AG04450 (cell line): ENCODE results near the gene BRICD5. TPM values are rescaled to one million over a fixed set of nuclear protein-coding genes. Genes with fewer than 3 reads are reported as not detected.

Source experiments
- CTCF ChIA-PET: fragments of 300-600, 350-600 bp; formaldehyde crosslinking; extraction: SDS; loops from one replicate; lab custom pipeline; 2022; ENCODE audit warnings: antibody characterized with exemption, inconsistent platforms; lab: Charles Lee
- POLR2A ChIA-PET: fragments of 350-600 bp; formaldehyde crosslinking; extraction: SDS; loops from one replicate; lab custom pipeline; 2021; ENCODE audit warnings: antibody characterized with exemption, inconsistent platforms; lab: Yijun Ruan, JAX
- DNase-seq: peaks from one replicate; pipeline ENCODE4 v3.0.0-alpha.2; 2011; ENCODE audit warnings: low read depth, low spot score
- H3K27ac ChIP-seq: one replicate; pipeline ENCODE4 v1.5.1; 2012; ENCODE audit warnings: low read depth, low read length, control low read depth
- H3K27me3 ChIP-seq: one replicate; pipeline ENCODE4 v1.6.0; 2012; ENCODE audit warnings: low read length; ENCODE audit not compliant: control insufficient read depth, insufficient read depth
- H3K4me3 ChIP-seq: 2 replicates; pipeline ENCODE4 v1.5.1; 2011; ENCODE audit warnings: mild to moderate bottlenecking, low read depth, low read length, control low read depth
- H3K9me3 ChIP-seq: 2 replicates; pipeline ENCODE4 v1.5.1; 2012; ENCODE audit warnings: low read length; ENCODE audit not compliant: control insufficient read depth, insufficient read depth
- CTCF ChIP-seq: IDR thresholded peaks from 2 replicates; pipeline ENCODE4 v1.5.1; 2011; ENCODE audit warnings: low read depth, low read length, control low read depth, inconsistent platforms
- polyA plus RNA-seq: library from polyadenylated mRNA; depleted of rRNA; stranded (reverse); fragments of >200 nt; gene quantifications from 2 replicates; pipeline ENCODE4 v1.2.3, GENCODE V29; 2011; rRNA removed

The BRICD5 gene
- polyA plus RNA-seq, 1 experiment = 0.37 TPM

GRCh38 chr16:2162676-2163118 is 48.0 kb downstream of the BRICD5 start:
- CTCF ChIA-PET = no interaction called here
- TF ChIP-seq CTCF = no peak
- POLR2A ChIA-PET = interaction anchor here (0.7 kb wide), 1 partner anchor 87 kb away, joined by 3 read pairs; no protein-coding TSS in a partner anchor

GRCh38 chr16:2161911-2162310 is 48.8 kb downstream of the BRICD5 start:
- Histone ChIP-seq H3K27ac (no peak overlapping the region), H3K9me3 (peaks cover 14% of the 10 kb centered on the region), H3K27me3 (no peaks in the 10 kb centered on the region), H3K4me3 (no peak overlapping the region)
- CTCF ChIA-PET = interaction anchor here (0.6 kb wide), 1 partner anchor 111 kb away, joined by 4 read pairs; no protein-coding TSS in a partner anchor
- no peak for TF ChIP-seq CTCF
- POLR2A ChIA-PET = interaction anchor here (0.7 to 1.0 kb wide), 2 partner anchors 22 to 88 kb away, joined by 3 read pairs; no protein-coding TSS in a partner anchor
- DNase-seq = no peak

More at GRCh38 chr16:2162676-2163118, 48.0 kb downstream of the BRICD5 start:
- DNase-seq = no peak
- H3K9me3 ChIP-seq = peaks cover 14% of the 10 kb centered on the region
- no peaks in the 10 kb centered on the region for H3K27me3 ChIP-seq
- no peak overlapping the region for H3K27ac ChIP-seq
- H3K4me3 ChIP-seq = no peak overlapping the region

GRCh38 chr16:2160915-2161551 is 49.6 kb downstream of the BRICD5 start:
- no peak for DNase-seq
- ChIA-PET CTCF (interaction anchor here (0.6 to 1.3 kb wide), 3 partner anchors 20 to 155 kb away, joined by 3 to 6 read pairs (median 4); no protein-coding TSS in a partner anchor), POLR2A (interaction anchor here (1.0 kb wide), 1 partner anchor 23 kb away, joined by 3 read pairs; no protein-coding TSS in a partner anchor)
- no peak for TF ChIP-seq CTCF
- H3K4me3 ChIP-seq = no peak overlapping the region
- H3K27me3 ChIP-seq = no peaks in the 10 kb centered on the region
- H3K27ac ChIP-seq = peak overlapping the region; percentile 70
- peaks cover 14% of the 10 kb centered on the region for H3K9me3 ChIP-seq

Other genes starting within 250 kb of the BRICD5 start
- 2,494 and 4,570 TPM in 2 replicates for gene RPS2, start 246.0 kb downstream of the BRICD5 start, polyA plus RNA-seq
- gene RNF151, start 244.0 kb downstream of the BRICD5 start, polyA plus RNA-seq = not detected in 2 replicates
- 13.7 and 24.8 TPM in 2 replicates for gene TBL3, start 238.8 kb downstream of the BRICD5 start, polyA plus RNA-seq
- gene NOXO1, start 229.4 kb downstream of the BRICD5 start, polyA plus RNA-seq = not detected in 2 replicates
- gene GFER, start 226.7 kb downstream of the BRICD5 start, polyA plus RNA-seq = 15.8 and 19.5 TPM in 2 replicates
- gene SYNGR3, start 220.9 kb downstream of the BRICD5 start, polyA plus RNA-seq = 1.8 and 2.3 TPM in 2 replicates
- 8.2 and 10.7 TPM in 2 replicates for gene ZNF598, start 201.0 kb downstream of the BRICD5 start, polyA plus RNA-seq
- gene NPW, start 191.1 kb downstream of the BRICD5 start, polyA plus RNA-seq = 0.66 and 0.94 TPM in 2 replicates
- gene NHERF2, start 184.0 kb downstream of the BRICD5 start, polyA plus RNA-seq = 16.7 and 23.5 TPM in 2 replicates
- 10.7 and 14.5 TPM in 2 replicates for gene NTHL1, start 163.0 kb downstream of the BRICD5 start, polyA plus RNA-seq
- 35.9 and 42.2 TPM in 2 replicates for gene TSC2, start 162.9 kb downstream of the BRICD5 start, polyA plus RNA-seq
- 16.1 and 21.7 TPM in 2 replicates for gene PKD1, start 75.0 kb downstream of the BRICD5 start, polyA plus RNA-seq
- 3.6 and 5.2 TPM in 2 replicates for gene RAB26, start 62.2 kb downstream of the BRICD5 start, polyA plus RNA-seq
- 35.2 and 49.3 TPM in 2 replicates for gene TRAF7, start 55.1 kb downstream of the BRICD5 start, polyA plus RNA-seq
- gene CASKIN1, start 14.3 kb downstream of the BRICD5 start, polyA plus RNA-seq = 0.01 and 0.02 TPM in 2 replicates
- 41.1 and 55.1 TPM in 2 replicates for gene MLST8, start 5.4 kb downstream of the BRICD5 start, polyA plus RNA-seq
- gene PGP, start 4.0 kb upstream of the BRICD5 start, polyA plus RNA-seq = 3.6 and 4.8 TPM in 2 replicates
- 8.5 and 11.2 TPM in 2 replicates for gene E4F1, start 12.7 kb upstream of the BRICD5 start, polyA plus RNA-seq
- 0.14 and 0.19 TPM in 2 replicates for gene DNASE1L2, start 25.6 kb upstream of the BRICD5 start, polyA plus RNA-seq
- 24.9 and 32.4 TPM in 2 replicates for gene ECI1, start 40.7 kb upstream of the BRICD5 start, polyA plus RNA-seq
- 95.3 and 99.9 TPM in 2 replicates for gene RNPS1, start 57.3 kb upstream of the BRICD5 start, polyA plus RNA-seq
- 0.06 and 0.30 TPM in 2 replicates for gene ABCA3, start 129.9 kb upstream of the BRICD5 start, polyA plus RNA-seq
- 2.3 and 2.5 TPM in 2 replicates for gene CCNF, start 218.6 kb upstream of the BRICD5 start, polyA plus RNA-seq
- gene TEDC2, start 249.2 kb upstream of the BRICD5 start, polyA plus RNA-seq = 1.8 TPM in 2 replicates